Keratinocyte (primary cell): ENCODE results near the gene BICDL2. TPM values are rescaled to one million over a fixed set of nuclear protein-coding genes. Genes with fewer than 3 reads are reported as not detected.
A peak's percentile ranks its signal among the peaks of the same experiment; 100 is the strongest.

Source experiments
- DNase-seq: peaks from one replicate; pipeline ENCODE4 v3.0.0-alpha.2; 2011; ENCODE audit warnings: low read depth, missing footprints, low spot score
- FAIRE-seq: peaks from 2 replicates; lab custom pipeline; 2011; peaks lifted over from hg19 to GRCh38; lab: Jason Lieb, UNC
- H2AFZ ChIP-seq: 2 replicates; pipeline ENCODE4 v1.6.0; 2012; ENCODE audit warnings: low read length, control low read depth, inconsistent platforms; ENCODE audit not compliant: control insufficient read depth
- H3K27ac ChIP-seq: 2 replicates; pipeline ENCODE4 v1.5.1; 2011; ENCODE audit warnings: low read length; ENCODE audit not compliant: control insufficient read depth, insufficient read depth
- H3K27me3 ChIP-seq: 3 replicates; pipeline ENCODE4 v1.6.0; 2011; ENCODE audit warnings: low read length; ENCODE audit not compliant: control insufficient read depth, insufficient read depth; ENCODE audit errors: extremely low read depth
- H3K36me3 ChIP-seq, 2 experiments: 2 replicates in 1 of 2; 3 replicates in 1 of 2; pipeline ENCODE4 v1.5.1; 2011; ENCODE audit warnings: low read length in 2 of 2, mild to moderate bottlenecking in 1 of 2; ENCODE audit not compliant: control insufficient read depth in 2 of 2, insufficient read depth in 2 of 2; ENCODE audit errors: extremely low read depth in 1 of 2
- H3K4me1 ChIP-seq: 3 replicates; pipeline ENCODE4 v1.5.1; 2011; ENCODE audit warnings: low read length; ENCODE audit not compliant: control insufficient read depth, insufficient read depth; ENCODE audit errors: extremely low read depth
- H3K4me2 ChIP-seq: 3 replicates; pipeline ENCODE4 v1.6.0; 2011; ENCODE audit warnings: low read depth, low read length; ENCODE audit not compliant: control insufficient read depth, insufficient read depth; ENCODE audit errors: extremely low read depth
- H3K4me3 ChIP-seq, 3 experiments: fragments of 200-600 bp in 1 of 3; sonication (generic) in 1 of 3; 2 replicates in 2 of 3; 3 replicates in 1 of 3; pipeline ENCODE4 v1.5.1; 2011 to 2016; ENCODE audit warnings: low read length in 3 of 3, mild to moderate bottlenecking in 3 of 3, control low read depth in 2 of 3, inconsistent platforms in 1 of 3, low read depth in 1 of 3, mixed read lengths in 1 of 3, mixed run types in 1 of 3, moderate library complexity in 1 of 3; ENCODE audit not compliant: control insufficient read depth in 2 of 3, insufficient read depth in 2 of 3; ENCODE audit errors: extremely low read depth in 1 of 3
- H3K79me2 ChIP-seq: 2 replicates; pipeline ENCODE4 v1.6.0; 2012; ENCODE audit warnings: low read length; ENCODE audit not compliant: control insufficient read depth, insufficient read depth
- H3K9ac ChIP-seq: 3 replicates; pipeline ENCODE4 v1.6.0; 2011; ENCODE audit warnings: low read length; ENCODE audit not compliant: control insufficient read depth, insufficient read depth; ENCODE audit errors: extremely low read depth
- H3K9me1 ChIP-seq: 3 replicates; pipeline ENCODE4 v1.6.0; 2011; ENCODE audit warnings: low read length; ENCODE audit not compliant: control insufficient read depth, insufficient read depth; ENCODE audit errors: extremely low read depth
- H3K9me3 ChIP-seq: 2 replicates; pipeline ENCODE4 v1.5.1; 2012; ENCODE audit warnings: low read depth, low read length; ENCODE audit not compliant: control insufficient read depth
- H4K20me1 ChIP-seq: 3 replicates; pipeline ENCODE4 v1.6.0; 2011; ENCODE audit warnings: low read length; ENCODE audit not compliant: control insufficient read depth, insufficient read depth; ENCODE audit errors: extremely low read depth
- CTCF ChIP-seq, 3 experiments: IDR thresholded peaks in 1 of 3; conservative IDR thresholded peaks in 1 of 3; optimal IDR thresholded peaks in 1 of 3; 2 replicates in 2 of 3; 3 replicates in 1 of 3; pipeline versions ENCODE3 to v1.5.1; 2011; ENCODE audit warnings: low read length in 3 of 3, mild to moderate bottlenecking in 3 of 3, moderate library complexity in 2 of 3, control low read depth in 1 of 3, inconsistent platforms in 1 of 3; ENCODE audit not compliant: insufficient read depth in 2 of 3; ENCODE audit errors: extremely low read depth in 1 of 3
- EZH2 ChIP-seq: IDR thresholded peaks from one replicate; pipeline ENCODE4 v1.6.1; 2012; ENCODE audit warnings: inconsistent platforms, mild to moderate bottlenecking, low read length, moderate library complexity
- dilution Hi-C: fragments of 300-500 bp; cut with MboI; formaldehyde crosslinking; loops from one replicate; pipeline ENCODE4 v1.7.0; 2020; ENCODE audit warnings: low sequenced_read_pairs; ENCODE audit not compliant: extremely low pct_ligation_motif_present
- polyA plus RNA-seq, 5 experiments: library from polyadenylated mRNA; depleted of rRNA in 3 of 5; stranded (reverse) in 3 of 5; stranded (forward) in 1 of 5; unstranded in 1 of 5; fragments of >200 nt; gene quantifications; 1 replicate in 1 of 5; 2 replicates in 3 of 5; 3 replicates in 1 of 5; pipeline versions ENCODE4 v1.2.1 to v1.2.3, GENCODE V29; 2011 to 2012; ENCODE audit warnings: missing spikeins in 2 of 5, low read depth in 1 of 5, low replicate concordance in 1 of 5

BICDL2 gene
- polyA plus RNA-seq, 1 donor (not counting 4 experiments of a cell fraction or from before 2014, with no cell fraction given) = 1.3 TPM

GRCh38 chr16:3013491-3013951, 23.2 kb downstream of the BICDL2 start:
- dilution Hi-C loops = no loop called here
- Histone ChIP-seq H3K9ac (no peak overlapping the region), H3K27ac (no peak overlapping the region)

GRCh38 chr16:3012828-3013420, 23.8 kb downstream of the BICDL2 start, which contains the start of gene CLDN9:
CLDN9 (plus strand) TSS chr16:3012923; CDS start chr16:3013363, 440 bp downstream.
- Histone ChIP-seq H3K36me3 (no peaks in the 10 kb centered on the region), H3K9ac (no peak within 1 kb of the TSS), H3K4me1 (peaks cover 14% of the 10 kb centered on the region), H3K9me1 (no peaks in the 10 kb centered on the region), H3K9me3 (no peaks in the 10 kb centered on the region), H3K27me3 (peaks cover 35% of the 10 kb centered on the region), H3K4me2 (no peak within 1 kb of the TSS), H4K20me1 (no peaks in the 10 kb centered on the region), H3K4me3 (no peak within 1 kb of the TSS), H3K79me2 (no peaks in the 10 kb centered on the region), H2AFZ (no peak within 1 kb of the TSS), H3K27ac (no peak within 1 kb of the TSS)
- TF ChIP-seq EZH2 = peak; percentile 44
- TF ChIP-seq CTCF (optimal IDR thresholded peaks at IDR 0.05 in 1 of 3, IDR thresholded peaks at IDR 0.05 in 1 of 3, conservative IDR thresholded peaks at IDR 0.05 in 1 of 3; ENCODE audit: extremely low read depth in 1 of 3, insufficient read depth in 2 of 3, low read length in 3 of 3) = no peak
- dilution Hi-C loops = no loop called here
- DNase-seq = no peak
- FAIRE-seq = no peak

More at GRCh38 chr16:3013491-3013951, 23.2 kb downstream of the BICDL2 start:
- H3K9me1 ChIP-seq = no peaks in the 10 kb centered on the region
- H3K9me3 ChIP-seq = no peaks in the 10 kb centered on the region
- H3K4me2 ChIP-seq = no peak overlapping the region
- no peaks in the 10 kb centered on the region for H3K79me2 ChIP-seq
- H3K27me3 ChIP-seq = peaks cover 35% of the 10 kb centered on the region
- FAIRE-seq = no peak
- TF ChIP-seq EZH2 = no peak
- no peak for TF ChIP-seq CTCF (optimal IDR thresholded peaks at IDR 0.05 in 1 of 3, IDR thresholded peaks at IDR 0.05 in 1 of 3, conservative IDR thresholded peaks at IDR 0.05 in 1 of 3; ENCODE audit: extremely low read depth in 1 of 3, insufficient read depth in 2 of 3, low read length in 3 of 3)
- peaks cover 19% of the 10 kb centered on the region for H3K4me1 ChIP-seq
- H4K20me1 ChIP-seq = no peaks in the 10 kb centered on the region
- no peak for DNase-seq
- no peaks in the 10 kb centered on the region for H3K36me3 ChIP-seq
- no peak overlapping the region for H3K4me3 ChIP-seq
- H2AFZ ChIP-seq = no peak overlapping the region
